ENCODE results near the gene MAP2K6.

GRCh38 chr17:69433093-69433492 is 18.6 kb downstream of the MAP2K6 start:
- TF ChIP-seq CTCF (IDR thresholded peaks at IDR 0.05 in 2 of 3, conservative IDR thresholded peaks at IDR 0.05 in 1 of 3; ENCODE audit: control insufficient read depth in 2 of 3, extremely low read depth in 1 of 3, insufficient read depth in 1 of 3, low read depth in 3 of 3, low read length in 3 of 3) (no peak), SPI1 (IDR thresholded peaks at IDR 0.05; ENCODE audit: borderline replicate concordance, insufficient read depth, low read depth, low read length) (no peak), SRF (IDR thresholded peaks at IDR 0.05; ENCODE audit: low read depth in 2 of 2, low read length in 2 of 2) (no peak), HDAC2 (IDR thresholded peaks at IDR 0.05) (no peak), CBFB (IDR thresholded peaks at IDR 0.05; ENCODE audit: low read depth) (no peak), SIN3A (IDR thresholded peaks at IDR 0.05; ENCODE audit: low read depth, low read length) (no peak), REST (IDR thresholded peaks at IDR 0.05; ENCODE audit: low read depth, low read length) (no peak), BCL3 (IDR thresholded peaks at IDR 0.05; ENCODE audit: borderline replicate concordance, insufficient read depth, low read depth, low read length, poor library complexity, severe bottlenecking) (no peak), CREB1 (IDR thresholded peaks at IDR 0.05; ENCODE audit: low read depth) (no peak), PAX8 (IDR thresholded peaks at IDR 0.05) (no peak), POLR2A (IDR thresholded peaks at IDR 0.05; ENCODE audit: low read depth, low read length) (no peak), EP300 (IDR thresholded peaks at IDR 0.05; ENCODE audit: borderline replicate concordance in 1 of 2, control insufficient read depth in 1 of 2, low read depth in 2 of 2, low read length in 2 of 2) (no peak)
